GM19240 (cell line): ENCODE measurements around the gene SLC1A4.
A peak's percentile ranks its signal among the peaks of the same experiment; 100 is the strongest.
"Not testable (repeated sequence)": the region's sequence is repeated elsewhere in the genome, so short reads cannot be mapped to it uniquely, and the experiment has no call there.

Experiments used
- DNase-seq: peaks from one replicate; pipeline ENCODE4 v3.0.0; 2011; ENCODE audit warnings: low spot score; ENCODE audit not compliant: insufficient read length

The SLC1A4 gene

GRCh38 chr2:64963719-64964118, 25.5 kb upstream of the SLC1A4 start:
- no peak for DNase-seq

- no peak for DNase-seq
Observed at GRCh38 chr2:64966017-64966416, 23.2 kb upstream of the SLC1A4 start.

GRCh38 chr2:64966839-64967238, 22.4 kb upstream of the SLC1A4 start:
- no peak for DNase-seq

GRCh38 chr2:64967601-64968000, 21.6 kb upstream of the SLC1A4 start:
- DNase-seq = no peak

- not testable (repeated sequence) for DNase-seq
Observed at GRCh38 chr2:64969086-64969485, 20.1 kb upstream of the SLC1A4 start.

GRCh38 chr2:64970495-64970894, 18.7 kb upstream of the SLC1A4 start:
- no peak for DNase-seq

- no peak for DNase-seq
Observed at GRCh38 chr2:64972426-64972825, 16.8 kb upstream of the SLC1A4 start.

- DNase-seq = no peak
Observed at GRCh38 chr2:64972876-64973275, 16.3 kb upstream of the SLC1A4 start.

- DNase-seq = no peak
Observed at GRCh38 chr2:64975232-64975821, 13.9 kb upstream of the SLC1A4 start.

- DNase-seq = no peak
Observed at GRCh38 chr2:64976276-64976675, 12.9 kb upstream of the SLC1A4 start.

- no peak for DNase-seq
Observed at GRCh38 chr2:64978514-64979268, 10.5 kb upstream of the SLC1A4 start.

- no peak for DNase-seq
Observed at GRCh38 chr2:64979744-64980143, 9.5 kb upstream of the SLC1A4 start.

- DNase-seq = no peak
Observed at GRCh38 chr2:64980183-64980582, 9.0 kb upstream of the SLC1A4 start.

GRCh38 chr2:64982311-64982857, 6.8 kb upstream of the SLC1A4 start:
- no peak for DNase-seq

- DNase-seq = no peak
Observed at GRCh38 chr2:64982932-64983331, 6.3 kb upstream of the SLC1A4 start.

GRCh38 chr2:64985447-64985846, 3.8 kb upstream of the SLC1A4 start:
- no peak for DNase-seq

GRCh38 chr2:64987001-64987955, 1.9 kb upstream of the SLC1A4 start:
- DNase-seq = peak; percentile 22

- no peak for DNase-seq
Observed at GRCh38 chr2:64987956-64988419, 1.2 kb upstream of the SLC1A4 start.

- DNase-seq = peak; percentile 37
Observed at GRCh38 chr2:64988420-64989125, 626 bp upstream of the SLC1A4 start.

GRCh38 chr2:64989982-64990614, 899 bp downstream of the SLC1A4 start:
- DNase-seq = no peak
